Stimulated activated CD8-positive, alpha-beta memory T cell treated with anti-CD3 and anti-CD28 coated beads, Interleukin-15, amount 100 ng/mL, for 1 hour (primary cell): Measurements from ENCODE around the gene DDX51.
A peak's percentile ranks its signal among the peaks of the same experiment; 100 is the strongest.

Source experiments
- DNase-seq: peaks from one replicate; pipeline ENCODE4 v3.0.0-alpha.2; 2020; ENCODE audit warnings: low read depth

Gene DDX51, protein sequence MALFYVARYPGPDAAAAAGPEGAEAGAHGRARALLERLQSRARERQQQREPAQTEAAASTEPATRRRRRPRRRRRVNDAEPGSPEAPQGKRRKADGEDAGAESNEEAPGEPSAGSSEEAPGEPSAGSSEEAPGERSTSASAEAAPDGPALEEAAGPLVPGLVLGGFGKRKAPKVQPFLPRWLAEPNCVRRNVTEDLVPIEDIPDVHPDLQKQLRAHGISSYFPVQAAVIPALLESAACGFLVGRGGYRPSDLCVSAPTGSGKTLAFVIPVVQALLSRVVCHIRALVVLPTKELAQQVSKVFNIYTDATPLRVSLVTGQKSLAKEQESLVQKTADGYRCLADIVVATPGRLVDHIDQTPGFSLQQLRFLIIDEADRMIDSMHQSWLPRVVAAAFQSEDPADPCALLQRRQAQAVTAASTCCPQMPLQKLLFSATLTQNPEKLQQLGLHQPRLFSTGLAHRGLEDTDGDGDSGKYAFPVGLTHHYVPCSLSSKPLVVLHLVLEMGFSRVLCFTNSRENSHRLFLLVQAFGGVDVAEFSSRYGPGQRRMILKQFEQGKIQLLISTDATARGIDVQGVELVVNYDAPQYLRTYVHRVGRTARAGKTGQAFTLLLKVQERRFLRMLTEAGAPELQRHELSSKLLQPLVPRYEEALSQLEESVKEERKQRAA

DNA sequence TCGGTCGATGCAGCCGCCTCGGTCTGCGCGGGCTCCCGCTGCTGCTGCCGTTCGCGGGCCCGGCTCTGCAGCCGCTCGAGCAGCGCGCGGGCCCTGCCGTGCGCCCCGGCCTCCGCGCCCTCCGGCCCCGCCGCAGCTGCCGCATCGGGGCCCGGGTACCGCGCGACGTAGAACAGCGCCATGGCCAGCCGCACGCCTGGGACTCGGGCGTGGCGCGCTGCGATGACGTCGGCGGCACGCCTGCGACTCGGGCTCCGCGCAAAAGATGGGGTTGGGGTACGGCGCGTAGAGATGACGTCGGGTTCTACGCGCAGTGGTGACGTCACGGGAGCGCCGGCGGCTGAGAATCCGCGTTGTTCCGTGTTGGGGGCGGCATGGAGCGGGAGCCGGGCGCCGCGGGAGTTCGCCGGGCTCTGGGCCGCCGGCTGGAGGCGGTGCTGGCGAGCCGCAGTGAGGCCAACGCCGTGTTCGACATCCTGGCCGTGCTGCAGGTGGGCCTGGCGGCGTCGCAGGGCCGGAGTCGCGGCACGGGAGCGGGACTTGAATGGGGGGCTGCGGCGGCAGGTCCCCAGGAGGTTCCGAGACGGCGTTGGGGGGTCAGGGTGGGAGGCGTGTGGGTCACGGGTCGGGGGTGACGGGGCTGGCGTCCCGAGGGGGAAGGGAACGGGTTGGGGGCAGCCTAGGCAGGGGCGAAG, at the start of gene DDX51, which contains the start of gene NOC4L:
Gene DDX51 (minus strand): TSS at position 205 of the 695 bp plus-strand sequence. CDS start 23 bp downstream, at position 182.
Gene NOC4L (plus strand): TSS at position 343 of the 695 bp plus-strand sequence. CDS start 32 bp downstream, at position 375.
- DNase-seq, result peak; percentile 92

DNA sequence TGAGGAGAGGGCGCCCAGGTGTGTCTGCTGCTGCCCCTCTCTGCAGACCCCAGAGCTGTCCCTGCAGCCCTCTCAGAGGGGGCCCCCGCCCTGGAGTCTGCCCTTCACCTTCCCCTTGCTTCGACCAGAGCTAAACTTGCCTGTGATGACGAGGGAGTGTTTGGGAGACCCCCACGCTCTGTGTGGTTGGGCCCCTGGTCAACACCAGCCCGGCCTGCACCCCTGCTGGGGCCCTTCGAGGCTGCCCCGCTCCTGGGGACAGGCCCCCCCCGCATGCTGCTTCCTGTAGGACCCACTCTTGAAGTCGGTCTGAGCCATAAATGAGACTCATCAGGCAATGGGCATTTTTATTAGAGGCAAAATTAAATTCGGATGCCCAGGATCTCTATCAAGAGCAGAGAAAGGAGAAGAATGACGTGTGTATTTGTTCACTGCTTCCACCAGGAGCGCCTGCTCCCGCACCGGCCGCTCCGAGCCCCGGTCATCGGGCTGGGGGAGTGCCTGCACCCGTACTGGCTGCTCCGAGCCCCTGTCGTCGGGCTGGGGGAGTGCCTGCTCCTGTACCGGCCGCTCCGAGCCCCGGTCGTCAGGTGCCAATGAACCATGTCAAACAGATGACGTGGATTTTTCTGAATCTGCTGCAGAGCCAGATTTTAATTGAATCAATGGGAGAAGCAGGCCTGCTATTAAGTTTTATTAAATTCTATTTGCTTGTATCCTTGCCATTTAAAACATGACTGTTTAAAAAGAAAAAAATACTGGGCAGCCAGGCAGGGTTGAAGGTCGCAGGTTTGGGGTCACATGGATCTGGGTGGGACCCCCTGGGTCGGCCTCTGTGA, 47.8 kb upstream of the DDX51 start:
- no peak for DNase-seq

DNA sequence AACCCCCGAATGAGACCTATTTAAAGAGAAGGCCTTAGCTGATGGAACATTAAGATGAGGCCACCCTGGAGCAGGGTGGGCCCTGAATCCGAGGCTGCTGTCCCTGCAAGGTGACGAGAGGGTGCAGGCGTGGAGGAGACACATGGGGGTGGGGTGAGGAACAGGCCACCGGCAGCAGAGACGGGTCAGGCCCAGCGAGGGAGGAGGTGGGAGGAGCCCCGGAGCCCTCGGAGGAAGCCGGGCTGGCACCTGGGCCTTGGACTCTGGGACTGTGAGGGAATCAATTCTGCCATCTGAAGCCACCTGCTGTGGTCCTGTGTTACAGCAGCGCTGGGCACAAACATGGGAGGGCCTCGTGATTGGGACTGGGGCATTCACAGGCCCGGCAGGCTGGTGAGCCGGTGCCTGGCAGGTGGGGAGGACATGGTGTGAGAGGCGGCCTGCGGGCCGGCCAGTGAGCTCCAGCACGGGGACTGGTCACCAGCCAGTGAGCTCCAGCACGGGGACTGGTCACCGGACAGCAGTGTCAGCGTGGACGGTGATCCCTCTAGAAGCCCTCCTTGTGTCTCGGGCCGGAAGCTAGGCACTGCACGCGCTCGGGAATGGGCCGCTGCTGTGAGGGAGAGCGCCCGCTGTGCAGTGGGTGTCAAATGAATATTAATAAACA, 46.8 kb upstream of the DDX51 start:
- no peak for DNase-seq

DNA sequence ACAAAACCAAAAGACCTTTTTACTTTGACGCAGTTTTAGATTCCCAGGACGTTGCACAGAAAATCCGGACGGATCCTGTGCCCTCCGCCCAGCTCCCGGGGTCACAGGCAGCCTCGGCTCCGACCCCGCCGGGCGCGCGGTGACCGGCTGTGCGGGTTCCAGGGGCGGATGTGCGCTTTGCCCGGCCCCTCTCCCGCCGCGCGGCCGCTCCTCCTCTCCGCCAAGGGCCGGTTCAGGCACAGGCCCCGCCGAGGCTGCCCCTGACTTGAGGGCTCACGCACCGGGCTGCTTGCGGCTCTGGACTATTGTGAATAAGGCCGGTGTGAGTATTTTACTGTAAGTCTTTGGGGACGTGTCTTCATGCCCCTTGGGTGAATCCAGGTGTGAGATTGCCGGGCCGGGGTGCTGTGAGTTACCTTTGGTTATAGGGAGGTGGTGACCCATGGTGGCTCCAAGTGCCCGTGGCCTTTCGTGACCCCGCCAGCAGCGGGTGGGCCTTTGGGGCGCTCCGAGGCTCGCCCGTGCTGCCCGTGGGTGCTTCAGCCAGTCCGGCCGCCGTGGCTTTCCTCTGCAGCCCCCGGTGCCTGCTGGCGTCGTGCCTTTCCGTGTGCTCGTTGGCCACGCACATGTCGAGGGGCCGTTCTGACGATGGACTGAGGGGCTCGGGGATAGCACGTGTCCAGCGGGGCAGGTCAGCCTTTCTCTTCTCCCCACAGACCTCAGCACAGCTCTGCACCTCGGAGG, 46.1 kb upstream of the DDX51 start:
- DNase-seq, result no peak

DNA sequence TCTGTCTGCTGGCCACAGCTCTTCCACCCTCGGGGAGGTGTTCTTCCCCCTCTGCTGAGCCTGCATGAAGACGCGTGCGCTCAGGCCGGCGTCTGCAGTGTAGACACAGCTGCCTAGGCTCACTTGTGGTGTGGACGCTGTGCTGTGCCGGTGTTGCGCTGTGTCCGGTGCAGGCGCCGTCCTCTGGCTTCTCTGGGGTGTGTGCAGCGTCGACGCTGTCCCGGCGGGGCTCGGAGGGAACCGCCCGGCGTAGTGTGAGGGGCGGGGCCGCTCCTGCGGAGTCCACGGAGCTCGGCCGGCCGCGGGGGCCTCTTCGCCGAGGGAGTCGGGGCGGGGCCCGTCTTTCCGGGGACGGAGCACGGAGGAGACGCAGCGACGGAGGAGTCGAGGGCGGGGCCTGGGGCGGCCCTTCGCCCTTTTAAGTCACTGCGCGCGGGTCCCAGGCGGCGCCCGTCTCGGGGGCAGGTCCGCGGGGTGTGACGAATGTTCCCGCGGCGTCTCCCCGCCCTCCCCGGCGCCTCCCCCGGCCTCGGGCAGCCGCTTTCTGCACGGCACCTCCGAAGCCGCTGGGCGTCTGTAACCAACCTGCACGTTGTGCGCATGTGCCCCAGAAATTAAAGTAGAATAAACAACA, 45.4 kb upstream of the DDX51 start:
- DNase-seq, result peak; percentile 81

DNA sequence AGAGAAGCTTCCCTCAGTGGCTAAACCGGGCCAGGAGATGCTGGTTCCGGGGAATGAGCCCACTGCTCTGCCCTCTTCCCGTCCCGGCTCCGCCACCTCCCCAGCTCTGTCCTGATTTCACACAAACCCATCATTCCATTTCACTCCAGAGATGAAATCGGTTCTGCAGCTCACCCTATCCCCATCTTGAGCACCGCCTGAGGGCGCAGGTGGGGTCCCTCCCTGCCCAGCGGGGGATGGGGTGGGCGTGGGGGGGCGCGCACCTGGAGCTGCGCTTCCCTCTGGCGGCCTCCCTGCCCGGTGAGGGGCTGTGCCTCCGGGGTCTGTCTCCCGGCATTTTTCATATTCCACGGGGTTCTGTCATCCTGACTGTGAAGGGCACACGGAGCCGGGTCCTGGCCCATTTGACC, 44.8 kb upstream of the DDX51 start:
- no peak for DNase-seq

DNA sequence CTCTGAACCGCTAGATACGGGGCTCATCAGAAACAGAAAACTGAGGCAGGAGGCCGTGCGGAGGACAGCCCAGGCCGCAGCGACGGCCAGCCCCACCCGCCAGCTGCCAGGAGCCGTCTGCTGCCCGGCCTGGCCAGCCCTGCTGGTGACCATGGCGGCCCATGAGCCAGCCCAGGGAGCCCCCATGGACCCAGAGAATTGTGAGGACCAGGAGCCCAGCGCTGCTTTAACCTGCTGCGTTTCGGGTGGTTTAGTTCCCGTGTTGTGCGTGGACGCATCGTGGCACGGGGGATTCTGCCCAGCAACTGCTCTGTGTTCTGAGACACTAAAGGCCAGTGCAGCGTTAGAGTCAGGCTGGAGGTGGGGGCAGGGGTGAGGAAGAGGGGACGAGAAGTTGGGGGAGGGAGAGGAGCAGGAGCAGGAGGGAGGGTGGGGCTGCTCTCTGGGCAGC, 44.4 kb upstream of the DDX51 start:
- DNase-seq, result no peak

DNA sequence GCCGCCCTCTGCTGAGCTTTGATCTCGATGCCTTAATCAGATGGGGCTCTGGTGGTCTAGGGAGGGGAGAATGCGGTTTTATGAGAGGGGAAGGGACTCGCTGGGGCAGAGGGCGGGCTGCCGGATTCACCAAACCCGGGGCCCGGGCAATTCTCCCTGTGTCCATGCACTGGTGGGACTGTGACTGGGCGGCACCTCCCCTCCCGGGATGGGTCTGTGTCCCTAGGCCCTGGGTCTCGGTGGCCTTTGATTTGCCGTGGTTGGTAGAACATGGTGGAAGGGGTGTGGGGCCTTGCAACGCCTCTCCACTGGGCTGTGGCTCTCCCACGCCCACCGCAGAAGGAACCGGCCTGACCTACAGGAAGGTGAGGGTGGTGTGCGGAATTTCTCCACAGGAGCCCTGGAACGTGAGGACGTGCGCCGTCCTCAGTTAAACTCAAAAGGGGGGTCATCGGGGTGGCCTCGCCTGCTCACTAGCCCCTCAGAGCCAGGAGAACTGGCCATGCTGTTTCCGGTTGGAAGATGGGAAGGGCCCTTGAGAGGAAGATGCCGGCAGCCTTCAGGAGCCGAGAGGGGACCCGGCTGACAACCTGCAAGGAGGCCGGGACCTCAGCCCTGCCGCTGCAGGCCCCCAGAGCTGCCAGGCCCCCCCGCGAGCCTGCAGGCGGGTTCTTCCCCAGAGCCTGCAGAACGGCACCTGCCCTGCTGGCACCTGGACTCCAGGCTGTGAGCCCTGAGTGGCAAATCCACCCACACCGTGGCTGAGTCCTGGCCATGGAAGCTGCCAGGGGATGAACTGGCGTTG, 43.7 kb upstream of the DDX51 start:
- DNase-seq, result no peak

DNA sequence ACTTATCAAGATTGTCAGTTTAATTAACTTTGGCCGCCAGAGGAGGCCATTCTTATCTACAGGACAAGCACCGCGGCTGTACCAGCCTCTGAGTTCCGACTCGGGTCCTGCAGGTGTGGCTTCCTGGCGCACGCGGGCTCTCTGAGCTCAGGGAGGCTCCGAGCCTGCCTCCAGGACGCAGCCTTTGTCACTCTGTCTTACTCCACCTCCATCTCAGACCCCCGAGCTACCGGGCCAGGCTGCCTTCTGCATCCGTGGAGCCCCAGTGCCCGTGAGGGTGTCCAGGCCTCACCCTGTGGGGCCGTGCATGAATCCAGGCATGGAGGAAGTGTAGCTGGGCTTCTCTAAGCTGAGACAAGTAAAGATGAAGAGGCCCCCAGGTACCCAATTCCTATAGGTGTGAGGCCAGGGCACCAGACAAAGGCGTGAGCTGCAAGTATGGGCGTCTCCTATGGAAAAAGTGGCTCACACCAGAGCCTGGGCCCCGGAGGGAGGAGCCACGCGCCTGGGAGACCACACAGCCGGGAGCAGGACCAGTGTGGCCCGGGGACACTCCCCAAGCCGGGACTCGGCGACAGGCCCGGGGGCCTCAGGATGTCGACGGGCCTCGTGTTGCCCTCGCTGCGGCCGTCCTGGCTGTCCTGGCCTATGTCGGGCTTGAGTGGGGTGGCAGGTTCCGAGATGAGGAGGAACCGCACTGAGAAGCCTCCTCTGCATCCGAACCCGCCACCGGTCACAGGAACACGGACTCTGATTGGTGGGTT, 42.9 kb upstream of the DDX51 start:
- no peak for DNase-seq

DNA sequence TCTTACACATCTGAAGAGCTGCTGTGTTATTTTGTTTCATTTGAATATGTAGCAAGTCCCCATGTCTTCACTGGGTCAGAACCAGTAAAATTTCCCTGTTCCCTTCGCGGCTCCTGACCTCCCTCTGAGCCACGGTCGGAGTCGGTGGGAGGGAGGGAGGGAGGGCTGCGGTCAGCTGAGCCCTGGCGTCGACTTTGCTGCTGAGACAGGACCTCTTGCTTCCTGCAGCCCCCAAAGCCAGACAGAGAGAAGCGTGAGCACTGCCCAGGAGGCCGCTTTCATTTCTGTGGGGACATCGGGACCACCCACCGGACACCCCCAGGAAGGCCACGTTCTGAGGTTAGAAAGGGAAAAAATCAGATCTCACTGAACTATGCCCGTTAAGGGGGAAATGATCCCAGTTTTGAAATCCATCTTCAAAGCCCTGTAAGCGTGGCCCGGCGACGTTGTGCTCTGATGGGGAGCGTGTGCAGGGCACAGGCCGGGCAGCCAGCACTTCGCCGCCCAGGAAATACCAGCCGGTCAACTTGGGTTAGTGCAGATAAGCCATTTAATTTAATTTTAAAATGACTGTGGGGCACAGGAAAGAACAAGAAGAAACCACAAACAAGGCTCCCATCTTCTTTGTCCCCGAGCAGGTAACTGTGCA, 42.2 kb upstream of the DDX51 start:
- DNase-seq, result no peak

DNA sequence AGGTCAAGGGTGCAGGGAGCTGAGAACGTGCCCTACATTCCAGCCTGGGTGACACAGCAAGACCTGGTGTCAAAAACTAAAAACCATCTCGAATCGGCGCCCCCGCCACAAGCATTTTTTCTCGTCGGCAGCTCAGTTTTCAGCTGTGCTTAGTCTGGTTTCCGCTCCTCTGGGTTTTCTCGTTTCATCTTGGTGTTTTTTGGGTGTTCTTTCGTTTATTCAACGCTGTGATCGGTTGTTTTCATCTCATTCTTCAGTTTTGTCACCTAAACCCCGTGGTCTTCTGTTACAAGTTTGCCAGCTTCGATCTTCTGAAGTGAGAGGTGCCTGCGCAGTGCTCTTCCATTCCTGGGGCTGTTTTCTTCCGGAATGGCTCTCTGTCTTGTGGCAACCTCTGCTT, 41.6 kb upstream of the DDX51 start:
- no peak for DNase-seq

DNA sequence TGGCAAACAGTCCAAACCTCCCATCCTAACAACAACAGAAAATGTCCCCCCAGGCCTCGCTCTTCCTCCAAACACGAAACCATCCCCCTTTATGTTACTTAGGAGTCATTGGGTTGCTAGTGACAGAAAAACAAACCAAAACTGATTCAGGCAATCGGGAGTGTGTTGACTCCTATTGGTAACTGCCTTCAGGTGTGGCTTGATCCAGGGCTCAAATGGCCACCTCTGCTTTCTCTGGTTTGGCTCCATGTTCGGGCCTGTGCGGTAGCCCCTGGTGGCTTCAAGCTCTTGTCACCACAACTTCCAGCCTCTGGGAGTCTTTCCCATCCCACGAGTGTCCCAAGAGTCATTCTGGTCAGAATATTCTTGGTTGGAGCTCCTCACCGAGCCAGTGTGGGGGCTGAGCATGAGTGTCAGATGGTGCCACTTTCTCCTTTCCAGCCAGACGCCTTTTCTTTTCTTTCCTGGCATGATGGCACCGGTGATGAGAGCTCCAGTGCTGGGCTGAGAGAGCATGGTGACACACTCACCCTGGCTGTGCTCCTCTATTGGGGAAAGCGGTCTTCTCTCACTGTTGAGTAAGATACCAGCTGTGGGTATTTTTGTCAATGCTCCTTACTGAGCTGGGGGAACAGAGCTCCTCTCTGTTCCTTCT, 38.7 kb upstream of the DDX51 start:
- no peak for DNase-seq

DNA sequence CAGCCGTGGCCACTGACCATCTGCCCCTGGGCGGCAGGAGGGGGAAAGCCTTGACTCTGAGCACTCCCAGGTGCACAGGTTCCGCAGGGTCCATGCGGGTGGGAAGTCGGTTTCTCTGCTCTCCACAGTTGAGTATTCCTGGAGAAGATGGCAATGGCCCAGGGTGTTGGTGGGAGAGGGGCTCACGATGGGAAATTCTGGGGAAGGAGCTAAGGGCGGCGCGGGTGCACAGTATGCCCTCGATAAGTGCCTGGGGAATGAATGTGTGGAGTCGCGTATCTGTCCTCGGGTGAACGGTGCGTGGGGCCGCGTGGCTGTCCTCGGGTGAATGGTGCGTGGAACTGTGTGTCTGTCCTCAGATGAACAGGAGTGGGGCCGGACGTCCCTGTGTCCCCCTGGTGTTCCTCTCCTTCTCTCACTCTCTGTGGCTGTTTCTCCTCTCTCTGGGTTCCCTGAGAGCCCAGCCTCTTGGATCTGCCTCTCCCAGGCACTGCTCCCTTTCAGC, 38.1 kb upstream of the DDX51 start:
- no peak for DNase-seq

DNA sequence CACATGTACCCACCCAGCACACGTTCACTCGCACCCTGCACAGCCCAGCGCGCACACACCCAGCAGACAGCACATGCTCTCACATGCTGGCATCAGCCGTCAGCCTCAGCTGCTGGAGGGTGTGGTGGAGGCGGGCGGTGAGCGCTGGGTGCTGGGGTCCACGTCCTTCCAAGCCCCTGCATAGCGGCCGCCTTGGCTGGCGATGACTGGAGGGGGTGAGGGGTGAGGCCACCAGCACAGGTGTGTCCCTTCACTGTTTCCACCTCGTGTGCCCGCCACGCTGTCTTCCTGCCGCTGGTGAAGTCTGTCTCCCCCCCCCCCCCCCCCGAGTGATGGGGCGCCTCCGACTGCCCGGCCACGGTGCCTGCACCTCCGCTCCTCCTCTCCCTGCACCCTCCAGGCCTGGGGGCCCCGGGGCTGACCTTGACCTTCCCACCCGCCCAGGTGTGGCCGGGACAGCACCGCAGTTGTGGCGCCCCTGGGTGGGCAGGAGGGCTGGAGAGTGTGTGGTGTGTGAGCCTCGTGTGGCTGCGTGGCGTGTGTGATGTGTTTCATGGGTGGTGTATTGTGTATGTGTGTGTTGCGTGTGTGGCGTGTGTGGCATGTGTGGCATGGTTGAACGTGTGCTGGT, 37.6 kb upstream of the DDX51 start:
- DNase-seq, result no peak

DNA sequence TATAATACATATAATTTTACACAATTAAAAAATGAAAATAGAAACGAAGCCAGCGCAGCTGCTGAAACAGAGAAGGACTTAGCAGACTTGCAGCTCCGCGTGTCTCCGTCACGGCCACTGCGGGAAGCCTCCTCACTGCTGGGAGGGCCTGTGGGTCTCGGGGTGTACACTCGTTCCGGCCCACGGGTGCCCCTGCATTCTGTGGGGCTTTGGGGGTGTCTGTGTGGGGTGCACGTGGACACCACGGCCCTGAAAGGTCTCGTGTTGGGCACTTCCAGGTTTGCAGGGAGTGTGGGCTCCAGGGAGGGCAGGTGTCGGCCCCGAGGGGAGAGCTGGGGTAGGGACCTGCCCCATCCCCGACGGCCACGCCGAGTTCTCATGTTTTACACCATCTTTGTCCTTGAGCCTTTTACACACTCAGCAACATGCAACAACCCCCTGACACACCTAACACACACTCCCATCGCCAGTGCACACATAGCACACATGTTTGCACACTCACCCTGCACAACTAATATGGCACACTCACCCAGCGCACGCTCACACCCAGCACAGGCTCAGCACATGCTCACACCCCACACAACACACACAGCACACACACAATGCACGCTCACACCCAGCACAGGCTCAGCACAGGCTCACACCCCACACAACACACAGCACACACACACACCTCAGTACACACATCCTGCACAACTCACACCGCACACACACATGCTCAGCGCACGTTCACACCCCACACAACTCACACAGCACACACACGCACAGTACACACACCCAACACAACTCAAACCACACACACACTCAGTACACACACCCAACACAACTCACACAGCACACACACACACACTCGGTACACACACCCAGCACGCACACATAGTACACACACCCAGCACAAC, 36.8 kb upstream of the DDX51 start:
- no peak for DNase-seq
